Epithelial cell of esophagus (primary cell): ENCODE measurements around the gene ARHGAP25.

Experiments
- DNase-seq: peaks from one replicate; pipeline ENCODE4 v3.0.0; 2010; ENCODE audit warnings: low read depth
- H3K4me3 ChIP-seq: 2 replicates; pipeline ENCODE4 v1.5.1; 2011; ENCODE audit warnings: mild to moderate bottlenecking, low read length, control low read depth
- CTCF ChIP-seq: IDR thresholded peaks from 2 replicates; pipeline ENCODE4 v1.5.1; 2011; ENCODE audit warnings: low read depth, mild to moderate bottlenecking, low read length, control low read depth, inconsistent platforms; ENCODE audit not compliant: insufficient read depth; ENCODE audit errors: missing control alignments

Gene ARHGAP25

GRCh38 chr2:68825866-68826265 is 91.3 kb downstream of the ARHGAP25 start:
- no peak for DNase-seq
- no peak for TF ChIP-seq CTCF
- H3K4me3 ChIP-seq, result no peak overlapping the region

GRCh38 chr2:68827666-68828065 is 93.1 kb downstream of the ARHGAP25 start:
- no peak overlapping the region for H3K4me3 ChIP-seq
- no peak for DNase-seq
- TF ChIP-seq CTCF, result no peak

GRCh38 chr2:68828887-68829708 is 94.5 kb downstream of the ARHGAP25 start:
- no peak overlapping the region for H3K4me3 ChIP-seq
- DNase-seq, result peak; percentile 91
- TF ChIP-seq CTCF, result no peak

GRCh38 chr2:68829749-68830148 is 95.1 kb downstream of the ARHGAP25 start:
- no peak for TF ChIP-seq CTCF
- DNase-seq, result no peak
- no peak overlapping the region for H3K4me3 ChIP-seq

GRCh38 chr2:68831686-68832232 is 97.1 kb downstream of the ARHGAP25 start:
- TF ChIP-seq CTCF, result no peak
- no peak for DNase-seq
- no peak overlapping the region for H3K4me3 ChIP-seq

GRCh38 chr2:68832233-68832869 is 97.7 kb downstream of the ARHGAP25 start:
- no peak overlapping the region for H3K4me3 ChIP-seq
- TF ChIP-seq CTCF, result no peak
- peak; percentile 65 for DNase-seq
